HCT116 (cell line): ENCODE measurements around the gene PNP. TPM values are rescaled to one million over a fixed set of nuclear protein-coding genes. Genes with fewer than 3 reads are reported as not detected.

Experiments used
- MAX ChIP-seq: IDR thresholded peaks from 2 replicates; pipeline ENCODE4 v1.6.1; 2012
- REST ChIP-seq: IDR thresholded peaks from 2 replicates; pipeline ENCODE4 v1.6.1; 2012; ENCODE audit warnings: low read depth
- SRF ChIP-seq: IDR thresholded peaks from 2 replicates; pipeline ENCODE4 v1.6.1; 2012; ENCODE audit warnings: low read depth
- total RNA-seq: library from RNA; stranded (reverse); gene quantifications from one replicate; pipeline ENCODE4 v1.2.1, GENCODE V29; 2021; ENCODE audit not compliant: unreplicated experiment
- TF ChIP-seq, protein P1 (sequence below), 3 experiments: fragments of 200-600 bp in 1 of 3; sonication (generic) in 1 of 3; IDR thresholded peaks in 2 of 3; conservative IDR thresholded peaks in 1 of 3; 2 replicates each; pipeline ENCODE4 v1.5.1; 2012 to 2017; ENCODE audit warnings: low read depth in 2 of 3, low read length in 2 of 3, antibody characterized with exemption in 1 of 3, borderline replicate concordance in 1 of 3, control low read depth in 1 of 3, mild to moderate bottlenecking in 1 of 3, mixed read lengths in 1 of 3, mixed run types in 1 of 3, moderate library complexity in 1 of 3; ENCODE audit not compliant: insufficient read depth in 1 of 3
- TF ChIP-seq, protein P2 (sequence below): IDR thresholded peaks from 2 replicates; pipeline ENCODE4 v1.6.1; 2011; ENCODE audit warnings: mild to moderate bottlenecking, low read length, moderate library complexity; ENCODE audit not compliant: insufficient replicate concordance; ENCODE audit errors: extremely low read depth

PNP gene
- total RNA-seq, 1 experiment from 2014 or later, result 63.0 TPM

- TF ChIP-seq REST, result no peak
- TF ChIP-seq, protein P1, sequence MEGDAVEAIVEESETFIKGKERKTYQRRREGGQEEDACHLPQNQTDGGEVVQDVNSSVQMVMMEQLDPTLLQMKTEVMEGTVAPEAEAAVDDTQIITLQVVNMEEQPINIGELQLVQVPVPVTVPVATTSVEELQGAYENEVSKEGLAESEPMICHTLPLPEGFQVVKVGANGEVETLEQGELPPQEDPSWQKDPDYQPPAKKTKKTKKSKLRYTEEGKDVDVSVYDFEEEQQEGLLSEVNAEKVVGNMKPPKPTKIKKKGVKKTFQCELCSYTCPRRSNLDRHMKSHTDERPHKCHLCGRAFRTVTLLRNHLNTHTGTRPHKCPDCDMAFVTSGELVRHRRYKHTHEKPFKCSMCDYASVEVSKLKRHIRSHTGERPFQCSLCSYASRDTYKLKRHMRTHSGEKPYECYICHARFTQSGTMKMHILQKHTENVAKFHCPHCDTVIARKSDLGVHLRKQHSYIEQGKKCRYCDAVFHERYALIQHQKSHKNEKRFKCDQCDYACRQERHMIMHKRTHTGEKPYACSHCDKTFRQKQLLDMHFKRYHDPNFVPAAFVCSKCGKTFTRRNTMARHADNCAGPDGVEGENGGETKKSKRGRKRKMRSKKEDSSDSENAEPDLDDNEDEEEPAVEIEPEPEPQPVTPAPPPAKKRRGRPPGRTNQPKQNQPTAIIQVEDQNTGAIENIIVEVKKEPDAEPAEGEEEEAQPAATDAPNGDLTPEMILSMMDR (IDR thresholded peaks at IDR 0.05 in 2 of 3, conservative IDR thresholded peaks at IDR 0.05 in 1 of 3; ENCODE audit: borderline replicate concordance in 1 of 3, insufficient read depth in 1 of 3, low read depth in 2 of 3, low read length in 2 of 3), result no peak
- TF ChIP-seq MAX, result no peak
- TF ChIP-seq SRF, result no peak
- TF ChIP-seq, protein P2, sequence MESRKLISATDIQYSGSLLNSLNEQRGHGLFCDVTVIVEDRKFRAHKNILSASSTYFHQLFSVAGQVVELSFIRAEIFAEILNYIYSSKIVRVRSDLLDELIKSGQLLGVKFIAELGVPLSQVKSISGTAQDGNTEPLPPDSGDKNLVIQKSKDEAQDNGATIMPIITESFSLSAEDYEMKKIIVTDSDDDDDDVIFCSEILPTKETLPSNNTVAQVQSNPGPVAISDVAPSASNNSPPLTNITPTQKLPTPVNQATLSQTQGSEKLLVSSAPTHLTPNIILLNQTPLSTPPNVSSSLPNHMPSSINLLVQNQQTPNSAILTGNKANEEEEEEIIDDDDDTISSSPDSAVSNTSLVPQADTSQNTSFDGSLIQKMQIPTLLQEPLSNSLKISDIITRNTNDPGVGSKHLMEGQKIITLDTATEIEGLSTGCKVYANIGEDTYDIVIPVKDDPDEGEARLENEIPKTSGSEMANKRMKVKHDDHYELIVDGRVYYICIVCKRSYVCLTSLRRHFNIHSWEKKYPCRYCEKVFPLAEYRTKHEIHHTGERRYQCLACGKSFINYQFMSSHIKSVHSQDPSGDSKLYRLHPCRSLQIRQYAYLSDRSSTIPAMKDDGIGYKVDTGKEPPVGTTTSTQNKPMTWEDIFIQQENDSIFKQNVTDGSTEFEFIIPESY, result no peak
Observed at GRCh38 chr14:20515846-20516245, 46.6 kb downstream of the PNP start (continued).
